ENCODE results near the gene CSMD2. TPM values are rescaled to one million over a fixed set of nuclear protein-coding genes. Genes with fewer than 3 reads are reported as not detected.
A peak's percentile ranks its signal among the peaks of the same experiment; 100 is the strongest.

CSMD2 gene
- polyA plus RNA-seq, 1 donor: 0.36 TPM

DNA sequence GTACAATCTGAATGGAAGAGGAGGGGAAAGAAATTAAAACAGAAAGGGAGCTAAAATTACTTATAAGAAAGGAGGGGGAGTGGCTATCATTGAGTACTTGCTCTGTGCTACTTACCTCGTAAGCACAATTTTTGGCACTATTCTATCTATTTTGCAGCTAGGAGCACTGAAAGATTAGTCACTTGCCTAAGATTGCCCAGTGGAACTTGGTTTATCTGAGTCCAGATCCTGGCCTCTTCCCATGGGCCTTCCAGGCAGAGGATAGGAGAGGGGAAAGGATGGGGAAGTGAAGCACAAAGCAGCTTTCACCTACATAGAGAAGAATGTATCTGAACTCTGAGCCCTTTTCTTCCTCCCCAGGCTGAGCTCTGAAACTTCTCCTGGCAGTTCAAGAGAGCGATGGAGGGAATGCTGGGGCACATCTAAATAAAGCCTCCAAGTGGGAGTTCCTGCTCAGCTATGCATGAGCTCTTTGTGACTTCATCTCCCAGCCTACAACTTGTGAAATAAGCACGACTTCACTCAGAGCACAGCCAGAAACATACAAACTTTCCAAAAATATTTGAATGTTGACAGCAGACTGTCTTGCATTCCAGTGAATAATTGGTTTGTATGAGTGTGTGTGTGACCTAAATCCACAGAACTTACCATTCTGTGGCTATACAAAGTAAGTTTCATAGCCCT lies 271.7 kb downstream of the CSMD2 start:
- Histone ChIP-seq H3K4me3 (ENCODE audit: low read length) (no peak overlapping the region), H3K27ac (ENCODE audit: low read length) (no peak overlapping the region), H3K36me3 (ENCODE audit: control insufficient read depth, insufficient read depth, low read length) (no peaks in the 10 kb centered on the region), H3K4me1 (ENCODE audit: control insufficient read depth, insufficient read depth, low read length) (no peaks in the 10 kb centered on the region), H3K27me3 (ENCODE audit: control insufficient read depth, insufficient read depth, low read length) (no peaks in the 10 kb centered on the region), H3K9me3 (ENCODE audit: control insufficient read depth, low read depth, low read length) (no peaks in the 10 kb centered on the region)
- DNase-seq: peak; percentile 7 to 9
- WGBS (ENCODE audit: insufficient coverage, low lambda C conversion rate): no CpG with 5 or more reads among the region's 3 CpGs

DNA sequence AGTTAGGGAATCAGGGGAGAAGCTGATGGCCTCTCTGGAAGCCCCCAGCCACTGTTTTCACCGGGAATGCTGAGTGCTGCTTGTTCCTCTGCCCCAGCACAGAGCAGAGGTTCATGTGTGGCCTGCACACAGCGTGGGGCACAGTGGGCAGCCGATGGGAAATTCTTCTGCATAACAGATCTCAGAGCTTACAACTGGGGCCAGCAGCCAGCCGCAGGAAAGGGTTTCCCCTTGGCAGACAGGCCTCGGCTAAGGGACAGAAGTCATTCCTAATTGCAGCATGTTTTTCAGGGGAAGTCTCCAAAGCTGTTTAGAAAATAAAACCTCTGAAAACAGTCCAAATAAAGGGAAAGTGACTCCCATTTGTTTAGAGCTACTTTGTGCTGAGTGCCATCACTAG lies 278.5 kb downstream of the CSMD2 start:
- H3K4me1 ChIP-seq (ENCODE audit: control insufficient read depth, insufficient read depth, low read length): no peaks in the 10 kb centered on the region
- H3K36me3 ChIP-seq (ENCODE audit: control insufficient read depth, insufficient read depth, low read length): no peaks in the 10 kb centered on the region
- DNase-seq: no peak
- no peaks in the 10 kb centered on the region for H3K27me3 ChIP-seq (ENCODE audit: control insufficient read depth, insufficient read depth, low read length)
- WGBS (ENCODE audit: insufficient coverage, low lambda C conversion rate): no CpG with 5 or more reads among the region's 5 CpGs
- no peaks in the 10 kb centered on the region for H3K9me3 ChIP-seq (ENCODE audit: control insufficient read depth, low read depth, low read length)
- no peak overlapping the region for H3K4me3 ChIP-seq (ENCODE audit: low read length)
- no peak overlapping the region for H3K27ac ChIP-seq (ENCODE audit: low read length)

DNA sequence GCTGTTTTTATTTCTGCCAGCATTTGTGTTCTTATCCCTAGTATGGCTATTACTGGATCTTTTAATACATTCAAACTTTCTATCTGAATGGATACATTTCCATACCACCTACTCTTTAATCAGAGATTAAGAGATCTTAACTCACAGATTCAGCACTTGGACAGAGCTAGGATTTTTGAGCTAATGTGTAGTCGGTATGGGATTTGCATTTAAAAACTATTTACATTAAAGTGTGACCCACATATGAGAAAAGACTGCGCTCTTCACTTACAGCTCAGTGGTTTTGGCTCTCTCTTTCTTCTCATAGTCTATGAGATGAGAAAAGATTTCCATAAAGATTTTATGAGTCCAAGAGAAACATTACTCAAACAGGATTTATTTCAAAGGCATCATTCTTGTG lies 284.7 kb downstream of the CSMD2 start:
- DNase-seq: no peak
- Histone ChIP-seq H3K4me1 (ENCODE audit: control insufficient read depth, insufficient read depth, low read length) (no peaks in the 10 kb centered on the region), H3K27ac (ENCODE audit: low read length) (no peak overlapping the region), H3K9me3 (ENCODE audit: control insufficient read depth, low read depth, low read length) (no peaks in the 10 kb centered on the region), H3K36me3 (ENCODE audit: control insufficient read depth, insufficient read depth, low read length) (no peaks in the 10 kb centered on the region), H3K4me3 (ENCODE audit: low read length) (no peak overlapping the region), H3K27me3 (ENCODE audit: control insufficient read depth, insufficient read depth, low read length) (no peaks in the 10 kb centered on the region)
- WGBS (ENCODE audit: insufficient coverage, low lambda C conversion rate): no CpG with 5 or more reads among the region's 2 CpGs

DNA sequence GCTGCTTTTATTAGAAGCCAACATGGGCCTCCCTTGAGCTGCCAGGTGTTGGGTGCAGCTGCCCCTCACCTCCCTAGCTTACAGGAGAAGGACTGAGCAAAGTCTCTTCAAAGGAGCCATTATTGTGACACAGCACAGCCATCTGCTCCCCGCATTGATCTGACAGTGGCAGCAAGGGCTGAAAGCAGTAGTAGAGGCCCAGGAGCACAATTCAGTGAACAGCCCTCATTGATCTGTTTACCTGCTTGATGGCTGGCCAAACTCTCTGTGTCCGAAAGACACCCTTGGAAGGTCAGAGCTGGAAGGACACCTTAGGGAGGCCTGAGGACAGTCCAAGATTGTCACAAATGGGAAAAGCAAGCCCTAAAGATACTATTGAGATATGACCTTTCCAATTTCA lies 286.6 kb downstream of the CSMD2 start:
- DNase-seq: no peak
- WGBS (ENCODE audit: insufficient coverage, low lambda C conversion rate): no CpG with 5 or more reads among the region's 2 CpGs
- no peak overlapping the region for H3K27ac ChIP-seq (ENCODE audit: low read length)
- H3K36me3 ChIP-seq (ENCODE audit: control insufficient read depth, insufficient read depth, low read length): no peaks in the 10 kb centered on the region
- no peak overlapping the region for H3K4me3 ChIP-seq (ENCODE audit: low read length)
- H3K27me3 ChIP-seq (ENCODE audit: control insufficient read depth, insufficient read depth, low read length): no peaks in the 10 kb centered on the region
- no peaks in the 10 kb centered on the region for H3K9me3 ChIP-seq (ENCODE audit: control insufficient read depth, low read depth, low read length)
- no peaks in the 10 kb centered on the region for H3K4me1 ChIP-seq (ENCODE audit: control insufficient read depth, insufficient read depth, low read length)

DNA sequence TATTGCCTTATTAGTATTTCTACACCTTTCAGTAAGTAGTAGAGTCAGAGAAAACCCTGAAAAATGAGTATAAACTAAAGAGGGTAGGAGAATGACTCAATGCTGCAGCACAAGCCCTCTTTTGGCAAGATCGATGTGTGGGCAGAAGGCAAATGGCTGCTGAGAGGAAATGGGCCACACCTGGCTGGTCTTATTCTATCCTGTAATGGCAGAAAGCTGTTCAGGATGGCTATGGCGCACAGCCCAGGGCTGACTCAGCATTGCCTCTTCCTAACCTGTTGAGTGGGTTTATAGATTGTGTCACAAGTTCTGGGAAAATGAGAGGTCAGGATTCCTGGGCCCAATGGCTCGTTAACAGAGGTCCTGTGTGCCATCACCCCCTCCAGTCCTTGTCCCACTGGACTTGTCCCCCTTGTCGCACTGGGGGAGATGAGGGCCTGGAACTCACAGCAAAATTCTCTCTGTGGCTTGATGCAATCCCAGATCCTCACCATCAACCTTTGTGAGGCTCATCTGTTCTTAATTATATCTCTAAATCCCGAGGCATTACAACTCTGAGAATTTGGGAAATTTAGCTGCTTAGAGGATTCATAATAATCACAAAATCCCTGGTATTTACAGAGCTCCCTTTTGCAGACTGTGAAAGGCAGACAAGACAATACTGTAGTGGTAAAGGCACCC lies 287.9 kb downstream of the CSMD2 start:
- no CpG with 5 or more reads among the region's 5 CpGs for WGBS (ENCODE audit: insufficient coverage, low lambda C conversion rate)
- DNase-seq: no peak
- no peaks in the 10 kb centered on the region for H3K4me1 ChIP-seq (ENCODE audit: control insufficient read depth, insufficient read depth, low read length)
- no peaks in the 10 kb centered on the region for H3K9me3 ChIP-seq (ENCODE audit: control insufficient read depth, low read depth, low read length)
- no peak overlapping the region for H3K4me3 ChIP-seq (ENCODE audit: low read length)
- no peaks in the 10 kb centered on the region for H3K36me3 ChIP-seq (ENCODE audit: control insufficient read depth, insufficient read depth, low read length)
- H3K27me3 ChIP-seq (ENCODE audit: control insufficient read depth, insufficient read depth, low read length): no peaks in the 10 kb centered on the region
- no peak overlapping the region for H3K27ac ChIP-seq (ENCODE audit: low read length)

DNA sequence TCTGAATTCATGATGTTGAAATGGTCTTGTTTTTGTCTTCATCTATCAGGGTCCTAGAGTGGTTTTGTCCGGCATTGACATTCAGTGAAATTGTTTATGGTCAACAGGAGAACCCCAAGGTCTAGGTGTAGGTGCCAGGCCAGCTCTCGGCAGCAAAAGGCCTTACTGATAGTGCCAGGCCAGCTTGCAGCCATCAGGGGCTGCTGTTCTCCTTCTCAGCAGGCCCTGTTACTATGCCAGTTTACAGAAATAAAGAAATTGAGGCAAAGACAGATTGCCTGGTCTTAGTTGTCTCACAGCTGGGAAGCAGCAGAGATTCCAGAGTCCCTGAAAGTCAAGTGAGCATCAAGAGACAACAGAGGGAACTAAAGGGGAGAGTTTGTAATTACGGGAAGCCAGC lies 289.2 kb downstream of the CSMD2 start:
- no peaks in the 10 kb centered on the region for H3K36me3 ChIP-seq (ENCODE audit: control insufficient read depth, insufficient read depth, low read length)
- H3K4me1 ChIP-seq (ENCODE audit: control insufficient read depth, insufficient read depth, low read length): no peaks in the 10 kb centered on the region
- WGBS (ENCODE audit: insufficient coverage, low lambda C conversion rate): no CpG with 5 or more reads among the region's 3 CpGs
- H3K27ac ChIP-seq (ENCODE audit: low read length): no peak overlapping the region
- no peak for DNase-seq
- H3K9me3 ChIP-seq (ENCODE audit: control insufficient read depth, low read depth, low read length): no peaks in the 10 kb centered on the region
- H3K27me3 ChIP-seq (ENCODE audit: control insufficient read depth, insufficient read depth, low read length): no peaks in the 10 kb centered on the region
- no peak overlapping the region for H3K4me3 ChIP-seq (ENCODE audit: low read length)

DNA sequence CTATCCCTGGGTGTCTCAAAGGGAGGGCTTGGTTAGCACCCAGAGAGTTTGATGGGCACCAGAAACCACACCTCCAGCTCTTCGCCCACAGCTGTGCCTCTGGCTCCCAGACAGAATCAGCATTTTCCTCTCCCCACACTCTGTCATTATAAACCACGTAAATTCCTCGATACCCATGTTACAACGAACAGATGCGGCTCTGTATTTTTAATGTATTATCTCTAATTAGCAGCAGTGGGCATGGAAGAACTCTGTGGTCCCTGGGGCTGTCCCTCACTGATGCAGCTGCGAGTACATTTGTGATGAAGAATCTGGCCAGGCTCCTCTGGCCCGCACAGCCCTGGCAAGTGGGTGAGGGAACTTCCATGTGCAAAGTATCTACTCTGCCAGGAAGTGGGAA lies 290.4 kb downstream of the CSMD2 start:
- Histone ChIP-seq H3K4me3 (ENCODE audit: low read length) (no peak overlapping the region), H3K4me1 (ENCODE audit: control insufficient read depth, insufficient read depth, low read length) (no peaks in the 10 kb centered on the region)
- WGBS (ENCODE audit: insufficient coverage, low lambda C conversion rate): no CpG with 5 or more reads among the region's 7 CpGs

DNA sequence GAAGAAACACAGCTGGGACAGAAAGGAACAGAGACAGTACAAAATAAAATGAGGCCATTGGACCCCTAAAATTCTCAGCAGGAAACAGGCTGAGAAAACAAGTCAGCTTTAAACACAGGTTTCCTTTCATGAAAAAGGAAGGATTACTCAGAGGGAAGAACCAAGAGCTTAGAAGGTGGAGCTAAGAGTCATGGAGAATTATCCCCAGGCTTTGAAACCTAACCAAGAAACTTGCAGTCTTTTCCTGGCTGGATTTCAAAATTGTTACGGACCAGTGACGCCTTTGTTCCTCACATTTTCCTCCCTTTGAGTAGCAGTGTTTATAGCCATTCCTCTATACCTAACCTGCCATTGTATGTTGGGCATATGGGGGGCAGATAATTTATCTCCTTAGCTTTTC lies 292.3 kb downstream of the CSMD2 start:
- Histone ChIP-seq H3K9me3 (ENCODE audit: control insufficient read depth, low read depth, low read length) (no peaks in the 10 kb centered on the region), H3K27ac (ENCODE audit: low read length) (no peak overlapping the region), H3K4me3 (ENCODE audit: low read length) (no peak overlapping the region), H3K36me3 (ENCODE audit: control insufficient read depth, insufficient read depth, low read length) (no peaks in the 10 kb centered on the region), H3K27me3 (ENCODE audit: control insufficient read depth, insufficient read depth, low read length) (no peaks in the 10 kb centered on the region), H3K4me1 (ENCODE audit: control insufficient read depth, insufficient read depth, low read length) (no peaks in the 10 kb centered on the region)
- DNase-seq: no peak
- no CpG with 5 or more reads among the region's 2 CpGs for WGBS (ENCODE audit: insufficient coverage, low lambda C conversion rate)

More for the DNA sequence above, 290.4 kb downstream of the CSMD2 start:
- no peaks in the 10 kb centered on the region for H3K36me3 ChIP-seq (ENCODE audit: control insufficient read depth, insufficient read depth, low read length)
- DNase-seq: no peak
- H3K27me3 ChIP-seq (ENCODE audit: control insufficient read depth, insufficient read depth, low read length): no peaks in the 10 kb centered on the region
- H3K9me3 ChIP-seq (ENCODE audit: control insufficient read depth, low read depth, low read length): no peaks in the 10 kb centered on the region
- no peak overlapping the region for H3K27ac ChIP-seq (ENCODE audit: low read length)

DNA sequence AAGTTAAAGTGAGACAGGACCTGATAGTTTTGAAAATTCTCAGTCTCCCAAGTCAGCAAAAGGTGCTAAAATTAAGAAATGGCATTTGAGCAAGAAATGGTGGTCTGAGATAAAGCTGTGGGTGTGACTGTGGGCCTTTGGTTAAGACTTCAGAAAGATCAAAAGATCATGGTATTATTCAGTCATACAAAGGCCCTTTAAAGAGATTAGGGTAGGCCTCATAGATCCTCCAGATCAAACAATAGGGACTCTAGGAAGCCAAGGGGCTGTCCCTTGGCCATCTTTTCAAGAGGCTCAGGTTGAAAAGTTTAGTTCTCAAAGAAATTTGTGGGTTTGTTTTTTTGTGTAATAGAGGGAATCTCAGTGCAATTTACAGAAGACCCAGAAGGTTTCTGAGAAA lies 292.8 kb downstream of the CSMD2 start:
- Histone ChIP-seq H3K9me3 (ENCODE audit: control insufficient read depth, low read depth, low read length) (no peaks in the 10 kb centered on the region), H3K36me3 (ENCODE audit: control insufficient read depth, insufficient read depth, low read length) (no peaks in the 10 kb centered on the region), H3K4me1 (ENCODE audit: control insufficient read depth, insufficient read depth, low read length) (no peaks in the 10 kb centered on the region), H3K4me3 (ENCODE audit: low read length) (no peak overlapping the region), H3K27me3 (ENCODE audit: control insufficient read depth, insufficient read depth, low read length) (no peaks in the 10 kb centered on the region), H3K27ac (ENCODE audit: low read length) (no peak overlapping the region)
- DNase-seq: no peak

DNA sequence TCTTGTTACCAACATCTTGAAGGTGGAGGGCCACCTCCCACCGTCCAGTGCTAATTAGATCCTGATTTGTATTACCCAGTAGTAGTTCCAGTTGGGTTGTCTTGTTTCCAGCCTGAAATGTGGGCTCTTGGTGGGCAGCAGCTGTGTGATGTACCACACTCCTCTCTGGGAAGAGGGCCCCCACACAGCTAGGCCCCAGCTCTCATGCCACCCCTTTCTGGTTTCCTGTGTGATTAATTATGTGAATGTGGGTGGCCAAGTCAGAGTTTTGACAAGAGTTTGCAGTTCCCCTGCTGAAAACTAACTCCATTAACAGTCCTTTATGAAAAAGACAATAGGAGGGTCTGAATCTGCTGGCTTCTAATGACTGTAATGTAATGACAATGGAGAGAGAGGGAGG lies 297.3 kb downstream of the CSMD2 start:
- Histone ChIP-seq H3K4me1 (ENCODE audit: control insufficient read depth, insufficient read depth, low read length) (no peaks in the 10 kb centered on the region), H3K27me3 (ENCODE audit: control insufficient read depth, insufficient read depth, low read length) (no peaks in the 10 kb centered on the region), H3K9me3 (ENCODE audit: control insufficient read depth, low read depth, low read length) (no peaks in the 10 kb centered on the region), H3K4me3 (ENCODE audit: low read length) (no peak overlapping the region), H3K36me3 (ENCODE audit: control insufficient read depth, insufficient read depth, low read length) (no peaks in the 10 kb centered on the region), H3K27ac (ENCODE audit: low read length) (no peak overlapping the region)
- DNase-seq: no peak
- WGBS (ENCODE audit: insufficient coverage, low lambda C conversion rate): no CpG with 5 or more reads among the region's 1 CpG

DNA sequence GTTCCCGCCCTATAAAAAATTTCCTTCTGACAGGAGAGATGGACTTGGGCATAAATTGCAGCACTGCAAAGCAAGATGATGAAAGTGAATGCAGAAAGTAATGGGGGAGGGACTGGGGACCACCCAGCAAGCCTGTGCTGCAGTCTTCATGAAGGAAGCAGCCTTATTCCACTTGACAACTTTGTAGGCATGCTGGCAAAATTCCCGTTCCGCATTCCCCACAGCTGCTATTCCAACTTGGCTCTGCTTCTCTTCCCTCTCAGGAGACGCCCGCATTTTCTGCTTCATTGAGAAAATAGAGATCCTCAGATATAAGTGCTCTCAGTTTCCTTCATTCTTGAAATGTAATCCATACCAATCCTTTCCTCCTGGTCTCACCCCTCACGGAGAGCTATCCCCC lies 298.7 kb downstream of the CSMD2 start:
- no peaks in the 10 kb centered on the region for H3K36me3 ChIP-seq (ENCODE audit: control insufficient read depth, insufficient read depth, low read length)
- H3K27me3 ChIP-seq (ENCODE audit: control insufficient read depth, insufficient read depth, low read length): no peaks in the 10 kb centered on the region
- 90% methylated on average over 3 of the region's 6 CpGs for WGBS (ENCODE audit: insufficient coverage, low lambda C conversion rate)
- H3K4me1 ChIP-seq (ENCODE audit: control insufficient read depth, insufficient read depth, low read length): no peaks in the 10 kb centered on the region
- no peaks in the 10 kb centered on the region for H3K9me3 ChIP-seq (ENCODE audit: control insufficient read depth, low read depth, low read length)
- no peak overlapping the region for H3K27ac ChIP-seq (ENCODE audit: low read length)
- no peak overlapping the region for H3K4me3 ChIP-seq (ENCODE audit: low read length)
- DNase-seq: peak; percentile 17
